HepG2 (cell line): ENCODE results near the gene OR2A25. TPM values are rescaled to one million over a fixed set of nuclear protein-coding genes. Genes with fewer than 3 reads are reported as not detected.

Experiments
- ATAC-seq: fragments of 200-7000 bp; cut with Tn5 transposase; 3 replicates; pipeline ENCODE4 v1.9.1; 2020; ENCODE audit warnings: mild to moderate bottlenecking, moderate library complexity
- BruUV-seq: library from RNA; stranded (reverse); fragments of 400-500 nt; replicated peaks from 2 replicates; lab custom pipeline; 2021; lab: Mats Ljungman, UMichigan
- CTCF ChIA-PET: fragments of 300-600 bp; formaldehyde crosslinking; extraction: SDS; loops from one replicate; lab custom pipeline; 2021; ENCODE audit warnings: low total read pairs, inconsistent platforms, low intra/inter-chr PET ratio; lab: Yijun Ruan, JAX
- POLR2A ChIA-PET: fragments of 350-600 bp; sonication (Branson Sonifier 250); formaldehyde crosslinking; loops from one replicate; lab custom pipeline; 2020; ENCODE audit warnings: antibody characterized with exemption, inconsistent platforms; lab: Yijun Ruan, JAX
- DNase-seq: peaks from one replicate; pipeline ENCODE4 v3.0.0-alpha.2; 2015; ENCODE audit warnings: low spot score
- FAIRE-seq: peaks from 3 replicates; lab custom pipeline; 2011; peaks lifted over from hg19 to GRCh38; lab: Jason Lieb, UNC
- H2AFZ ChIP-seq: one replicate; pipeline ENCODE4 v1.6.1; 2011; ENCODE audit warnings: low read length, inconsistent platforms
- H3K27ac ChIP-seq: fragments of 300-600 bp; 3 replicates; pipeline ENCODE4 v1.8.0; 2011; ENCODE audit warnings: mixed run types, mild to moderate bottlenecking, mixed read lengths, low read length, inconsistent platforms; ENCODE audit not compliant: insufficient read depth; ENCODE audit errors: extremely low read length
- H3K27me3 ChIP-seq, 2 experiments: fragments of 200-600 bp in 1 of 2; 2 replicates in 1 of 2; 3 replicates in 1 of 2; pipeline versions ENCODE4 v1.6.0 to v1.8.0; 2011; ENCODE audit warnings: low read length in 2 of 2, mild to moderate bottlenecking in 2 of 2, moderate library complexity in 2 of 2, inconsistent platforms in 1 of 2; ENCODE audit not compliant: insufficient read depth in 2 of 2, control insufficient read depth in 1 of 2
- H3K36me3 ChIP-seq, 2 experiments: fragments of 200-600 bp in 1 of 2; replicated peaks in 1 of 2; 2 replicates in 1 of 2; 3 replicates in 1 of 2; pipeline versions ENCODE4 v1.5.1 to v1.8.0; 2011; ENCODE audit warnings: low read length in 2 of 2, inconsistent platforms in 1 of 2; ENCODE audit not compliant: insufficient read depth in 2 of 2, control insufficient read depth in 1 of 2
- H3K4me1 ChIP-seq: 2 replicates; pipeline ENCODE4 v1.5.1; 2012; ENCODE audit warnings: low read length, inconsistent platforms; ENCODE audit not compliant: insufficient read depth
- H3K4me2 ChIP-seq: 2 replicates; pipeline ENCODE4 v1.6.0; 2011; ENCODE audit warnings: low read depth, low read length, inconsistent platforms
- H3K4me3 ChIP-seq, 3 experiments: fragments of 200-600 bp in 1 of 3; sonication (generic), shearing (Covaris generic) in 1 of 3; replicated peaks in 1 of 3; 2 replicates each; pipeline ENCODE4 v1.5.1; 2011 to 2016; ENCODE audit warnings: low read length in 3 of 3, inconsistent platforms in 2 of 3, low read depth in 2 of 3, mild to moderate bottlenecking in 2 of 3, control low read depth in 1 of 3, mixed read lengths in 1 of 3; ENCODE audit not compliant: insufficient read depth in 1 of 3
- H3K79me2 ChIP-seq: one replicate; pipeline ENCODE4 v1.6.1; 2011; ENCODE audit warnings: low read length, inconsistent platforms; ENCODE audit not compliant: insufficient read depth
- H3K9ac ChIP-seq: 2 replicates; pipeline ENCODE4 v1.6.0; 2011; ENCODE audit warnings: mild to moderate bottlenecking, low read depth, low read length, inconsistent platforms; ENCODE audit not compliant: insufficient read depth
- H3K9me3 ChIP-seq: 2 replicates; pipeline ENCODE4 v1.5.1; 2012; ENCODE audit warnings: mild to moderate bottlenecking, low read length
- H4K20me1 ChIP-seq: 2 replicates; pipeline ENCODE4 v1.6.0; 2011; ENCODE audit warnings: inconsistent platforms, mild to moderate bottlenecking, low read length, moderate library complexity; ENCODE audit not compliant: insufficient read depth
- HOXA5 ChIP-seq: sonication (generic); formaldehyde crosslinking; IDR thresholded peaks from 2 replicates; pipeline ENCODE4 v1.4.0; 2020; ENCODE audit warnings: missing genetic modification reagents
- SUZ12 ChIP-seq: fragments of 150-350 bp; IDR thresholded peaks from 2 replicates; pipeline ENCODE4 v1.6.1; 2014; ENCODE audit warnings: low read depth, low read length
- THYN1 ChIP-seq: sonication (generic); formaldehyde crosslinking; IDR thresholded peaks from 2 replicates; pipeline ENCODE4 v1.8.1; 2023; ENCODE audit warnings: low read depth, mild to moderate bottlenecking, moderate library complexity, missing genetic modification reagents, borderline replicate concordance
- ZFP91 ChIP-seq: sonication (generic); formaldehyde crosslinking; IDR thresholded peaks from 2 replicates; pipeline ENCODE4 v1.9.0; 2022; ENCODE audit warnings: missing genetic modification reagents, mild to moderate bottlenecking, borderline replicate concordance
- ZNF382 ChIP-seq: sonication (generic); formaldehyde crosslinking; IDR thresholded peaks from 2 replicates; pipeline ENCODE4 v1.5.0; 2020; ENCODE audit warnings: missing genetic modification reagents, mild to moderate bottlenecking, borderline replicate concordance
- ZNF484 ChIP-seq: sonication (generic); formaldehyde crosslinking; IDR thresholded peaks from 2 replicates; pipeline ENCODE4 v1.5.1; 2020; ENCODE audit warnings: mild to moderate bottlenecking, low read depth, missing genetic modification reagents, borderline replicate concordance
- ZNF512B ChIP-seq: sonication (generic); formaldehyde crosslinking; IDR thresholded peaks from 2 replicates; pipeline ENCODE4 v1.5.1; 2020; ENCODE audit warnings: missing genetic modification reagents, mild to moderate bottlenecking, borderline replicate concordance
- WGBS: methylation state at CpG from one replicate; pipeline ENCODE4 v1.1.6; 2017; ENCODE audit warnings: low lambda C conversion rate; 5-methylcytosine and 5-hydroxymethylcytosine counted together
- in situ Hi-C: cut with HindIII; loops from 2 replicates; pipeline ENCODE4 v1.10.0; 2017; ENCODE audit warnings: low pct_unique_long_range_greater_than_20kb; ENCODE audit not compliant: extremely low pct_ligation_motif_present
- intact Hi-C: fragments of 100-400 bp; cut with micrococcal nuclease; formaldehyde crosslinking; loops from one replicate; pipeline ENCODE4 v1.10.0; 2022; ENCODE audit not compliant: unreplicated experiment
- polyA plus RNA-seq, 8 experiments: library from polyadenylated mRNA; depleted of rRNA in 3 of 8; stranded (reverse) in 7 of 8; unstranded in 1 of 8; fragments of >200 nt; fragmentation: Illumina TruSeq in 4 of 8; extraction: Trizol in 4 of 8; gene quantifications; 2 replicates each; pipeline versions ENCODE4 v1.2.1 to v1.2.3, GENCODE V29; 2011 to 2016; ENCODE audit warnings: low read depth in 4 of 8, missing spikeins in 1 of 8, mixed read lengths in 1 of 8; ENCODE audit not compliant: insufficient read depth in 1 of 8
- total RNA-seq, 5 experiments: library from RNA; depleted of rRNA; stranded (reverse); fragments of >200 nt; fragmentation: Illumina TruSeq; extraction: Trizol; gene quantifications; 2 replicates each; pipeline ENCODE4 v1.2.3, GENCODE V29; 2016; ENCODE audit warnings: low read depth in 1 of 5

Gene OR2A25
- total and polyA plus RNA-seq, 2 of the 13 experiments (the other 11 are each of a cell fraction or from before 2014, with no cell fraction given) = 0.07 TPM; not detected in 1

- H3K36me3 ChIP-seq = no peaks in the 10 kb centered on the region
- H2AFZ ChIP-seq = no peak overlapping the region
- no peaks in the 10 kb centered on the region for H4K20me1 ChIP-seq
- no peak for TF ChIP-seq ZNF484 (CRISPR knock-in tag)
- no peak overlapping the region for H3K4me2 ChIP-seq
- H3K27me3 ChIP-seq = no peaks in the 10 kb centered on the region
- FAIRE-seq = no peak
- ATAC-seq = no peak
- H3K4me1 ChIP-seq = no peaks in the 10 kb centered on the region
- no peak overlapping the region for H3K9ac ChIP-seq
- in situ Hi-C loops = no loop called here
- BruUV-seq = no TSS peak
- no peak overlapping the region for H3K27ac ChIP-seq
- ChIA-PET POLR2A (no interaction called here), CTCF (no interaction called here)
- 29% methylated on average over 3 of the region's 3 CpGs for whole genome bisulfite sequencing
- no peaks in the 10 kb centered on the region for H3K79me2 ChIP-seq
- H3K4me3 ChIP-seq = no peak overlapping the region
- H3K9me3 ChIP-seq = no peaks in the 10 kb centered on the region
- intact Hi-C loops = no loop called here
- no peak for DNase-seq
Measured at GRCh38 chr7:144090667-144091066, 21.1 kb downstream of the OR2A25 start.

GRCh38 chr7:144098776-144099175 lies 29.2 kb downstream of the OR2A25 start:
- Histone ChIP-seq H3K36me3 (no peaks in the 10 kb centered on the region), H4K20me1 (no peaks in the 10 kb centered on the region), H3K9ac (no peak overlapping the region), H3K27ac (no peak overlapping the region), H3K4me1 (no peaks in the 10 kb centered on the region), H3K4me3 (no peak overlapping the region), H3K79me2 (no peaks in the 10 kb centered on the region), H2AFZ (no peak overlapping the region), H3K4me2 (no peak overlapping the region), H3K9me3 (no peaks in the 10 kb centered on the region), H3K27me3 (no peaks in the 10 kb centered on the region)
- in situ Hi-C loops (no loop called here), intact Hi-C loops (no loop called here)
- BruUV-seq = no TSS peak
- CTCF ChIA-PET = no interaction called here
- no peak for ATAC-seq
- no peak for FAIRE-seq
- TF ChIP-seq ZNF512B (CRISPR knock-in tag) (no peak), ZFP91 (CRISPR knock-in tag) (no peak), HOXA5 (CRISPR knock-in tag) (no peak), THYN1 (no peak), ZNF382 (no peak), SUZ12 (no peak)
- POLR2A ChIA-PET = no interaction called here
- DNase-seq = no peak
